Dendritic cell treated with granulocyte-macrophage colony-stimulating factor and Interleukin-4, amounts not matched to agents 40 ng/mL and 50 ng/mL, for 4 days (primary cell): Measurements from ENCODE around the gene SRP68.
"Not testable (repeated sequence)": the region's sequence is repeated elsewhere in the genome, so short reads cannot be mapped to it uniquely, and the experiment has no call there.

Source experiments
- H3K27ac Mint-ChIP-seq: one replicate; pipeline ENCODE4 v1.8.0; 2022; ENCODE audit warnings: mild to moderate bottlenecking, mixed read lengths
- H3K27me3 Mint-ChIP-seq: one replicate; pipeline ENCODE4 v1.8.0; 2022; ENCODE audit warnings: mild to moderate bottlenecking, mixed read lengths
- H3K36me3 Mint-ChIP-seq: one replicate; pipeline ENCODE4 v1.8.0; 2022; ENCODE audit warnings: low read depth, mixed read lengths
- H3K4me1 Mint-ChIP-seq: one replicate; pipeline ENCODE4 v1.8.0; 2022; ENCODE audit warnings: low read depth, mixed read lengths
- H3K4me3 Mint-ChIP-seq: one replicate; pipeline ENCODE4 v1.8.0; 2022; ENCODE audit warnings: mild to moderate bottlenecking, moderate library complexity, mixed read lengths
- H3K9me3 Mint-ChIP-seq: one replicate; pipeline ENCODE4 v1.8.0; 2022; ENCODE audit warnings: mixed read lengths
- intact Hi-C: fragments of 100-400 bp; cut with micrococcal nuclease; formaldehyde crosslinking; loops from one replicate; pipeline ENCODE4 v1.15.0; 2022

The SRP68 gene

GRCh38 chr17:76085066-76085730 is 12.9 kb upstream of the SRP68 start:
- intact Hi-C loops = no loop called here
- Mint-ChIP-seq H3K9me3 (no peaks in the 10 kb centered on the region), H3K4me3 (no peak overlapping the region), H3K4me1 (no peaks in the 10 kb centered on the region), H3K27me3 (peaks cover 16% of the 10 kb centered on the region), H3K27ac (no peak overlapping the region), H3K36me3 (peaks cover 81% of the 10 kb centered on the region)

- peaks cover 4% of the 10 kb centered on the region for H3K4me1 Mint-ChIP-seq
- intact Hi-C loops = no loop called here
- H3K4me3 Mint-ChIP-seq = no peak overlapping the region
- peaks cover 31% of the 10 kb centered on the region for H3K27me3 Mint-ChIP-seq
- H3K36me3 Mint-ChIP-seq = peaks cover 65% of the 10 kb centered on the region
- no peaks in the 10 kb centered on the region for H3K9me3 Mint-ChIP-seq
- no peak overlapping the region for H3K27ac Mint-ChIP-seq
Observed at GRCh38 chr17:76083536-76084182, 11.3 kb upstream of the SRP68 start.

DNA sequence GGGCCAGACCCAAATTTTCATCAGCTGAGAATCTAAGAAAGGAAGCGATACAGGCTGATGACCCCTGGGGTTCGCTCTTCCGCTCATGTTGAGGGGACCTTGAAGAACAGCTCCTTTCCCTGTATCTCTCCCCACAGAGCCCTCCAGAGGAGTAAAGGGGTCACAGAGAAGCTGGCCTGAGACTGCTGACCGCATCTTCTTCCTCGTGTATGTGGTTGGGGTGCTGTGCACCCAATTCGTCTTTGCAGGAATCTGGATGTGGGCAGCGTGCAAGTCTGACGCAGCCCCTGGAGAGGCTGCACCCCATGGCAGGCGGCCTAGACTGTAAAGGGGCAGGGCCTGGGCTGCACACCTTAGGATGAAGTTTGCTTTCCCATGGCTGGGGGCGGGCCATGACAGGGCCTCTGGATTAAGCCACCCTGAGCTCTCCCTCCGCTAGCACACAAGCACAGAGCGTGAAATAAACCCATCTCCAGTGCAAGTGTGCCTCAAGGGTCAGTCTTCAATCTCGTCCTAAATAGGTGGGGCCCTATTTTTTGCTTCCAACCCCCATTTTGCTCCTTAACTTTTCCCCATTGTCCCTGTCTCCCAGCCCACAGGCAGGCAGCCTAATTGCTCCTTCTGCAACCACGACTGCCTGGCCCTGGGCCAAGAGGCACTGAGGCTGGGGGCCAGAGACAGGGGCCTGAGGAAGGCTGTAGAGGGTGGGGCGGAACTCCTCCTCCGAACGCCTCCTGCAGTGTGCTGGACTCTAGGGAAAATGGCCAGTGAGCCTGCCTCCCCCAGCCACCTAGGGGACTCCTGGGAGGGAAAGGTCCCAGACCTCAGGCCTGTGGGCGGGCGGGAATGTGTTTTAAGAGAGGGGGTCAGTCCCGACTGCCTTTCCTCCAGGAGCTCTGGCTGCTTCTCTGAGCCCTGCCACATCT is 10.3 kb upstream of the SRP68 start:
- no peaks in the 10 kb centered on the region for H3K9me3 Mint-ChIP-seq
- H3K27ac Mint-ChIP-seq = no peak overlapping the region
- intact Hi-C loops = no loop called here
- H3K27me3 Mint-ChIP-seq = peaks cover 42% of the 10 kb centered on the region
- peaks cover 10% of the 10 kb centered on the region for H3K4me1 Mint-ChIP-seq
- H3K36me3 Mint-ChIP-seq = peaks cover 55% of the 10 kb centered on the region
- no peak overlapping the region for H3K4me3 Mint-ChIP-seq

- H3K36me3 Mint-ChIP-seq = peaks cover 44% of the 10 kb centered on the region
- H3K9me3 Mint-ChIP-seq = no peaks in the 10 kb centered on the region
- H3K4me1 Mint-ChIP-seq = peaks cover 20% of the 10 kb centered on the region
- intact Hi-C loops = no loop called here
- H3K27me3 Mint-ChIP-seq = peaks cover 52% of the 10 kb centered on the region
- H3K27ac Mint-ChIP-seq = no peak overlapping the region
- H3K4me3 Mint-ChIP-seq = no peak overlapping the region
Observed at GRCh38 chr17:76081295-76082210, 9.2 kb upstream of the SRP68 start.

DNA sequence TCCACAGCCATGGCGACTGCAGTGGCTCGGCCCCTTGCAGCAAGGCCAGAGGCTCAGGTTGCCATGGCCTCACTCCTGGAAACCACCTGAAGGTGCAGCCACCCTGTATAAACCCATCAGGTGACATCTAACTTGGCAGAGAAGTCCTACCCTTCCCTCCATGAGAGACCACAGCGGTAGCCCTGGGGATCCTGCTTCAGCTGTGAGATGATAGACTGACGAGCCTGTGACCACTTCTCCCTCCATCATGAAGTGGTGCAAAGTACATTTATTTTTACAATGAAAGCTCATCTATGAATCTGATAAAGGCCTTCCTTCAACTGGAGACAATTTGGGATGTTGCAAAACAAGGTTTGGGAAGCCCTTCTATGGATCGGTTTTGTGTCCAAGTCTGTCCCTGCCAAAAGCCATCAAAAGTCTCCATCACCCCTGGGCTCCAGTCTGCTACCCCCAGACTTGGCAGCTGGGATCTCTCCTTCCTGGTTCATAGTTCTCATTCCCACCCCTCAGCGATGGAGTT is 8.5 kb upstream of the SRP68 start:
- Mint-ChIP-seq H3K4me1 (peaks cover 27% of the 10 kb centered on the region), H3K27me3 (peaks cover 59% of the 10 kb centered on the region), H3K27ac (no peak overlapping the region), H3K36me3 (peaks cover 37% of the 10 kb centered on the region), H3K4me3 (no peak overlapping the region), H3K9me3 (no peaks in the 10 kb centered on the region)
- intact Hi-C loops = no loop called here

- Mint-ChIP-seq H3K9me3 (no peaks in the 10 kb centered on the region), H3K27me3 (peaks cover 66% of the 10 kb centered on the region), H3K4me1 (peaks cover 34% of the 10 kb centered on the region), H3K4me3 (no peak overlapping the region), H3K36me3 (peaks cover 30% of the 10 kb centered on the region), H3K27ac (no peak overlapping the region)
- intact Hi-C loops = no loop called here
Observed at GRCh38 chr17:76079956-76080767, 7.8 kb upstream of the SRP68 start.

DNA sequence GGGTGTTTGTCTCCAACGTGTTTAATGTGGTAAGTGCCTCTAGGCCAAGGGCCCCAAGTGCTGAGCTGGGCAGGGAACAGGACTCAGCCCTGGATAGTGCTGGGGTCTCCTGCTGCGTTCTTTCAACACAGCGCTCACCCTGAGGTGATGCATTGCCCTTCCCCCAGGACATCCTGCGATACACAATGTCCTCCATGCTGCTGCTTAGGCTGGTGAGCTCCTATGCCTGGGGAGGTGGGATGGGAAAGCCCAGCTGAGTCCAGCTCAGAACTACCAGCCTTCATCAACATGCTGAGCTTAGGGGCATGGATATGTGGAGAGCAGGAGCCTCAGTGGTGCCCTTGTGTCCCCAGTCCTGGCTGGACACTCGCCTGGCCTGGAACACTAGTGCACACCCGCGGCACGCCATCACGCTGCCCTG is 7.2 kb upstream of the SRP68 start:
- intact Hi-C loops = no loop called here
- Mint-ChIP-seq H3K4me1 (peaks cover 40% of the 10 kb centered on the region), H3K4me3 (no peak overlapping the region), H3K36me3 (peaks cover 24% of the 10 kb centered on the region), H3K27me3 (peaks cover 72% of the 10 kb centered on the region), H3K9me3 (no peaks in the 10 kb centered on the region), H3K27ac (no peak overlapping the region)

- peaks cover 43% of the 10 kb centered on the region for H3K4me1 Mint-ChIP-seq
- H3K27ac Mint-ChIP-seq = no peak within 1 kb of the TSS
- H3K9me3 Mint-ChIP-seq = no peaks in the 10 kb centered on the region
- H3K36me3 Mint-ChIP-seq = peaks cover 19% of the 10 kb centered on the region
- H3K27me3 Mint-ChIP-seq = peaks cover 78% of the 10 kb centered on the region
- intact Hi-C loops = no loop called here
- no peak within 1 kb of the TSS for H3K4me3 Mint-ChIP-seq
Observed at GRCh38 chr17:76078860-76079534, 6.7 kb upstream of the SRP68 start, which contains the start of gene ZACN. Gene ZACN (plus strand): TSS chr17:76079182. CDS start chr17:76079265, 83 bp downstream.

- Mint-ChIP-seq H3K27me3 (peaks cover 84% of the 10 kb centered on the region), H3K4me1 (peaks cover 43% of the 10 kb centered on the region), H3K36me3 (peaks cover 13% of the 10 kb centered on the region)
- H3K4me3 Mint-ChIP-seq, intact Hi-C loops, H3K27ac Mint-ChIP-seq, H3K9me3 Mint-ChIP-seq: not testable (repeated sequence)
Observed at GRCh38 chr17:76078370-76078769, 6.1 kb upstream of the SRP68 start.

DNA sequence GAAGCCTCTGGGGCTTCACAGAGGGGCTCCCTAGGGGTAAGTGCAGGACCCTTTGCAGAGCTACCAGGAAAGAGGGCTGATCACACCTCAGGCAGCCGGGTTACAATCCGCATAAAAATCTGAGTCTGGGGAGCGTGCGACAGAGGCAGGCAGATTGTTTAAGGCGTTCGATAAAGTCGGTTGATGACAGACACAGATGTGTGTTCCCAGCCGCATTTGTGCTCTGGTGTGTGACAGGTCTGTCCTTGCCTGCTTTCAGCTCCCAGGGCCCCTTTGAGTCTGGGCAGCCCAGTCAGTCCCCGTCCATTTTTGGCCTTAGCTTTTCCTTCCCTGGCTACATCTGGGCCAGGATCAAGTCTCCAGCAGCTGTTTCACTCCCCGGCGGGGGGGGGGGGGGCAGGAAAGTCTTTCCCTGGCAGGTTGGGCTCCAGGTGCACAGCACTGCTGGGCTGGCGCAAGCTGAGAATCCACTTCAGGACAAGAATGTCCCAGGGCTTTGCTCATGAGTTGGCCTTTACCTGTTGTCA is 5.3 kb upstream of the SRP68 start:
- Mint-ChIP-seq H3K4me3 (no peak overlapping the region), H3K27ac (no peak overlapping the region)

GRCh38 chr17:76076765-76077583 is 4.7 kb upstream of the SRP68 start:
- Mint-ChIP-seq H3K4me1 (peaks cover 43% of the 10 kb centered on the region), H3K36me3 (peaks cover 7% of the 10 kb centered on the region), H3K4me3 (peak overlapping the region; percentile 57), H3K27ac (no peak overlapping the region), H3K9me3 (no peaks in the 10 kb centered on the region), H3K27me3 (peaks cover 85% of the 10 kb centered on the region)
- intact Hi-C loops = no loop called here

More for the DNA sequence above, 5.3 kb upstream of the SRP68 start:
- peaks cover 85% of the 10 kb centered on the region for H3K27me3 Mint-ChIP-seq
- peaks cover 43% of the 10 kb centered on the region for H3K4me1 Mint-ChIP-seq
- peaks cover 6% of the 10 kb centered on the region for H3K36me3 Mint-ChIP-seq
- intact Hi-C loops = no loop called here
- H3K9me3 Mint-ChIP-seq = no peaks in the 10 kb centered on the region
